ENCODE data around the gene MAN1A1.

Gene MAN1A1

DNA sequence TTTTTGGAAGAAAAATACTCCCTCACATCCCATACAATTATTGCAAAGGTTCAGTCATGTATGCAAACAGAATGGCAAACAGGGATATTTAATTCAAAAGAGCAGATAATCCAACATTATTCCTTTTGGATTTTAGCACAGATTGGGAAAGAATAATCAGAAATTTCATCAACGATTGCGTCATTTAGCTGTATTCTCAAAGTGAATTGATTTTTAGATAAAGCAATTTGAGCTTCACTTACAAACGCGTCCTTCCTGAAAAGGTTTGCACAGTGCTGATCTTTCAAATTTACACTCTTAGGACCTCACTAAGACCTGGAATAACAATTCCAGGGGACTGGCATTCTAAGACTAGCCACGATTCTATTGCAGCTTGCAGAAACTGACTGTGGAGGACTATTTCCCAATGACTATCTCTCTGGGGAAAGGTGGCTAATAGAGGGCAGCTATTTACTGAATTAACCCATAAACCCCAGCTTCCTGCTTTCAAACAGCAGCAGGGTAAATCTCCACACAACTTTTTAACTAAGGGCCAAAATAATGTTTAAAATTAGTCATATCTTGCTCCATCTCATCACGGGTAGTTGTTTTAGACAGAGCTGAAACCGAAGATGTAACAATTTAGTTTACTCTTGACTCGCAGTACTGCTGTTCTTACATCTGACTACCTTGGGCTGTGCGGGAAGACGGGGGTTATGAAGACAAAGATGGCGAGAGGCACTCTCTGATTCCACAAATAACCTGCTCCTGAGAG, 139.9 kb downstream of the MAN1A1 start:
- peaks cover 5% of the 10 kb centered on the region for H3F3A ChIP-seq (ENCODE audit: insufficient read depth, low read length)
- H4K20me1 ChIP-seq (ENCODE audit: insufficient read depth, low read length), result peaks cover 4% of the 10 kb centered on the region; the same call in 1 of the 2 replicates
- no peak overlapping the region for H3K4me3 ChIP-seq (ENCODE audit: low read length)
- H3K4me1 ChIP-seq (ENCODE audit: low read length), result peaks cover 6% of the 10 kb centered on the region; the same call in 1 of the 2 replicates
- no peak for DNase-seq
- H3K36me3 ChIP-seq (replicated peaks; ENCODE audit: insufficient read depth, low read length), result 0 out of 2 replicates have a peak, but pooled peaks cover 4% of the 10 kb centered on the region
- no peak overlapping the region for H3K9ac ChIP-seq (ENCODE audit: low read length)
- no peaks in the 10 kb centered on the region for H3K9me2 ChIP-seq (replicated peaks; ENCODE audit: insufficient read depth, low read length)
- peaks cover 20% of the 10 kb centered on the region for H3K79me2 ChIP-seq (ENCODE audit: low read length)
- H2AFZ ChIP-seq (ENCODE audit: low read length), result no peak overlapping the region
- TF ChIP-seq EZH2 (optimal IDR thresholded peaks at IDR 0.05; ENCODE audit: low read depth, low read length) (no peak), EZH2phosphoT487 (IDR thresholded peaks at IDR 0.05; ENCODE audit: low read length) (no peak)
- TF ChIP-seq, protein P1, sequence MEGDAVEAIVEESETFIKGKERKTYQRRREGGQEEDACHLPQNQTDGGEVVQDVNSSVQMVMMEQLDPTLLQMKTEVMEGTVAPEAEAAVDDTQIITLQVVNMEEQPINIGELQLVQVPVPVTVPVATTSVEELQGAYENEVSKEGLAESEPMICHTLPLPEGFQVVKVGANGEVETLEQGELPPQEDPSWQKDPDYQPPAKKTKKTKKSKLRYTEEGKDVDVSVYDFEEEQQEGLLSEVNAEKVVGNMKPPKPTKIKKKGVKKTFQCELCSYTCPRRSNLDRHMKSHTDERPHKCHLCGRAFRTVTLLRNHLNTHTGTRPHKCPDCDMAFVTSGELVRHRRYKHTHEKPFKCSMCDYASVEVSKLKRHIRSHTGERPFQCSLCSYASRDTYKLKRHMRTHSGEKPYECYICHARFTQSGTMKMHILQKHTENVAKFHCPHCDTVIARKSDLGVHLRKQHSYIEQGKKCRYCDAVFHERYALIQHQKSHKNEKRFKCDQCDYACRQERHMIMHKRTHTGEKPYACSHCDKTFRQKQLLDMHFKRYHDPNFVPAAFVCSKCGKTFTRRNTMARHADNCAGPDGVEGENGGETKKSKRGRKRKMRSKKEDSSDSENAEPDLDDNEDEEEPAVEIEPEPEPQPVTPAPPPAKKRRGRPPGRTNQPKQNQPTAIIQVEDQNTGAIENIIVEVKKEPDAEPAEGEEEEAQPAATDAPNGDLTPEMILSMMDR (IDR thresholded peaks at IDR 0.05; ENCODE audit: low read length), result no peak
- no peak overlapping the region for H3K27ac ChIP-seq (ENCODE audit: low read length)
- H3K9me3 ChIP-seq (replicated peaks; ENCODE audit: insufficient read depth, low read length), result no peaks in the 10 kb centered on the region
- H3K27me3 ChIP-seq (replicated peaks; ENCODE audit: insufficient read depth, low read length), result no peaks in the 10 kb centered on the region
- no peak overlapping the region for H3K4me2 ChIP-seq (ENCODE audit: low read depth, low read length)

- Histone ChIP-seq H3K9me2 (replicated peaks; ENCODE audit: insufficient read depth, low read length) (no peaks in the 10 kb centered on the region), H3K27ac (ENCODE audit: low read length) (no peak overlapping the region), H3F3A (ENCODE audit: insufficient read depth, low read length) (peaks cover 5% of the 10 kb centered on the region; the same call in 1 of the 2 replicates), H3K79me2 (ENCODE audit: low read length) (peaks cover 28% of the 10 kb centered on the region), H3K27me3 (replicated peaks; ENCODE audit: insufficient read depth, low read length) (no peaks in the 10 kb centered on the region), H3K36me3 (replicated peaks; ENCODE audit: insufficient read depth, low read length) (0 out of 2 replicates have a peak, but pooled peaks cover 4% of the 10 kb centered on the region), H3K9me3 (replicated peaks; ENCODE audit: insufficient read depth, low read length) (no peaks in the 10 kb centered on the region), H3K4me2 (ENCODE audit: low read depth, low read length) (no peak overlapping the region), H3K4me1 (ENCODE audit: low read length) (peaks cover 6% of the 10 kb centered on the region; the same call in 1 of the 2 replicates), H4K20me1 (ENCODE audit: insufficient read depth, low read length) (peaks cover 4% of the 10 kb centered on the region; the same call in 1 of the 2 replicates), H2AFZ (ENCODE audit: low read length) (no peak overlapping the region), H3K4me3 (ENCODE audit: low read length) (no peak overlapping the region), H3K9ac (ENCODE audit: low read length) (no peak overlapping the region)
- TF ChIP-seq EZH2phosphoT487 (IDR thresholded peaks at IDR 0.05; ENCODE audit: low read length) (no peak), EZH2 (optimal IDR thresholded peaks at IDR 0.05; ENCODE audit: low read depth, low read length) (no peak)
- TF ChIP-seq, protein P1 (IDR thresholded peaks at IDR 0.05; ENCODE audit: low read length), result no peak
- no peak for DNase-seq
Observed at GRCh38 chr6:119207971-119208725, 141.4 kb downstream of the MAN1A1 start.

GRCh38 chr6:119207327-119207726, 142.2 kb downstream of the MAN1A1 start:
- Histone ChIP-seq H3F3A (ENCODE audit: insufficient read depth, low read length) (peaks cover 5% of the 10 kb centered on the region; the same call in 1 of the 2 replicates), H3K36me3 (replicated peaks; ENCODE audit: insufficient read depth, low read length) (0 out of 2 replicates have a peak, but pooled peaks cover 5% of the 10 kb centered on the region), H3K4me2 (ENCODE audit: low read depth, low read length) (no peak overlapping the region), H3K4me1 (ENCODE audit: low read length) (peaks cover 6% of the 10 kb centered on the region; the same call in 1 of the 2 replicates), H4K20me1 (ENCODE audit: insufficient read depth, low read length) (peaks cover 4% of the 10 kb centered on the region; the same call in 1 of the 2 replicates), H3K27ac (ENCODE audit: low read length) (no peak overlapping the region), H3K27me3 (replicated peaks; ENCODE audit: insufficient read depth, low read length) (no peaks in the 10 kb centered on the region), H3K79me2 (ENCODE audit: low read length) (peaks cover 24% of the 10 kb centered on the region), H3K4me3 (ENCODE audit: low read length) (no peak overlapping the region), H3K9me3 (replicated peaks; ENCODE audit: insufficient read depth, low read length) (no peaks in the 10 kb centered on the region), H3K9me2 (replicated peaks; ENCODE audit: insufficient read depth, low read length) (no peaks in the 10 kb centered on the region), H2AFZ (ENCODE audit: low read length) (no peak overlapping the region), H3K9ac (ENCODE audit: low read length) (no peak overlapping the region)
- DNase-seq, result no peak
- TF ChIP-seq EZH2 (optimal IDR thresholded peaks at IDR 0.05; ENCODE audit: low read depth, low read length), result no peak
- TF ChIP-seq EZH2phosphoT487 (IDR thresholded peaks at IDR 0.05; ENCODE audit: low read length), result no peak
- TF ChIP-seq, protein P1 (IDR thresholded peaks at IDR 0.05; ENCODE audit: low read length), result no peak

Data from MM.1S (cell line).